Skin epidermis (tissue), 12 donors: ENCODE results near the gene ZBTB3.
"Not testable (repeated sequence)": the region's sequence is repeated elsewhere in the genome, so short reads cannot be mapped to it uniquely, and the experiment has no call there.

Experiments used
- H3K27ac ChIP-seq, 21 experiments: fragments of 200-600 bp; sonication (generic) in 11 of 21; one replicate each; pipeline ENCODE4 v1.5.0; 2020; ENCODE audit warnings: mild to moderate bottlenecking in 3 of 21, inconsistent platforms in 2 of 21, moderate library complexity in 2 of 21
- H3K4me3 ChIP-seq, 7 experiments: fragments of 200-600 bp; sonication (generic) in 2 of 7; one replicate each; pipeline ENCODE4 v1.5.0; 2020; ENCODE audit warnings: inconsistent platforms in 2 of 7, mild to moderate bottlenecking in 2 of 7, moderate library complexity in 1 of 7

Gene ZBTB3

GRCh38 chr11:62703921-62704320 is 50.0 kb downstream of the ZBTB3 start:
- H3K4me3 ChIP-seq, H3K27ac ChIP-seq: not testable (repeated sequence)

- peak overlapping the region in 1 of 21 experiments; percentile 21 for H3K27ac ChIP-seq
- H3K4me3 ChIP-seq: no peak overlapping the region
Observed at GRCh38 chr11:62702246-62702645, 51.7 kb downstream of the ZBTB3 start.
